H9 (cell line): ENCODE measurements around the gene PREX1. TPM values are rescaled to one million over a fixed set of nuclear protein-coding genes. Genes with fewer than 3 reads are reported as not detected.

Source experiments
- DNase-seq: peaks from one replicate; pipeline ENCODE4 v3.0.0-alpha.2; 2017
- H2AFZ ChIP-seq: one replicate; pipeline ENCODE4 v1.6.1; 2013; ENCODE audit warnings: mild to moderate bottlenecking, low read length, control low read depth, moderate library complexity
- H2AK5ac ChIP-seq: 2 replicates; pipeline ENCODE4 v1.6.1; 2013; ENCODE audit warnings: low read length, control low read depth, mixed read lengths; ENCODE audit not compliant: insufficient read length
- H2BK120ac ChIP-seq: one replicate; pipeline ENCODE4 v1.6.1; 2013; ENCODE audit warnings: low read depth, mild to moderate bottlenecking, low read length, control low read depth, inconsistent platforms; ENCODE audit not compliant: poor library complexity, severe bottlenecking
- H2BK12ac ChIP-seq: 2 replicates; pipeline ENCODE4 v1.6.1; 2013; ENCODE audit warnings: low read length, control low read depth, mixed read lengths, low read depth; ENCODE audit not compliant: insufficient read length
- H2BK15ac ChIP-seq: 2 replicates; pipeline ENCODE4 v1.6.1; 2013; ENCODE audit warnings: low read depth, low read length, control low read depth
- H2BK20ac ChIP-seq: one replicate; pipeline ENCODE4 v1.6.1; 2013; ENCODE audit warnings: low read depth, mild to moderate bottlenecking, low read length, control low read depth, inconsistent platforms; ENCODE audit not compliant: poor library complexity, severe bottlenecking
- H2BK5ac ChIP-seq: 2 replicates; pipeline ENCODE4 v1.6.1; 2013; ENCODE audit warnings: low read length, control low read depth, mixed read lengths; ENCODE audit not compliant: insufficient read length
- H3K14ac ChIP-seq: 2 replicates; pipeline ENCODE4 v1.6.1; 2013; ENCODE audit warnings: low read length, control low read depth; ENCODE audit not compliant: insufficient read depth
- H3K18ac ChIP-seq: 2 replicates; pipeline ENCODE4 v1.6.1; 2013; ENCODE audit warnings: low read depth, mild to moderate bottlenecking, mixed read lengths, low read length, control low read depth; ENCODE audit not compliant: insufficient read length
- H3K23ac ChIP-seq: 2 replicates; pipeline ENCODE4 v1.6.1; 2013; ENCODE audit warnings: low read length, control low read depth, mixed read lengths, low read depth; ENCODE audit not compliant: insufficient read length
- H3K23me2 ChIP-seq: 2 replicates; pipeline ENCODE4 v1.6.1; 2013; ENCODE audit warnings: low read depth, mild to moderate bottlenecking, mixed read lengths, low read length, control low read depth; ENCODE audit not compliant: insufficient read length, poor library complexity, severe bottlenecking
- H3K27ac ChIP-seq: 2 replicates; pipeline ENCODE4 v1.5.1; 2013; ENCODE audit warnings: low read length, control low read depth, mixed read lengths, low read depth; ENCODE audit not compliant: insufficient read length
- H3K27me3 ChIP-seq: 2 replicates; pipeline ENCODE4 v1.6.1; 2013; ENCODE audit warnings: low read length, control low read depth, inconsistent platforms; ENCODE audit not compliant: insufficient read depth
- H3K4ac ChIP-seq: 2 replicates; pipeline ENCODE4 v1.6.1; 2013; ENCODE audit warnings: low read depth, mild to moderate bottlenecking, control low read depth, inconsistent platforms, low read length, moderate library complexity
- H3K4me1 ChIP-seq: 2 replicates; pipeline ENCODE4 v1.6.1; 2013; ENCODE audit warnings: low read length, control low read depth, inconsistent platforms; ENCODE audit not compliant: insufficient read depth
- H3K4me2 ChIP-seq: 2 replicates; pipeline ENCODE4 v1.6.1; 2013; ENCODE audit warnings: low read length, control low read depth, mixed read lengths; ENCODE audit not compliant: insufficient read length, insufficient read depth
- H3K56ac ChIP-seq: 2 replicates; pipeline ENCODE4 v1.6.1; 2013; ENCODE audit warnings: low read depth, mild to moderate bottlenecking, mixed read lengths, low read length, control low read depth; ENCODE audit not compliant: insufficient read length
- H3K79me1 ChIP-seq: 2 replicates; pipeline ENCODE4 v1.6.1; 2013; ENCODE audit warnings: low read depth, mild to moderate bottlenecking, moderate library complexity, low read length, control low read depth, inconsistent platforms; ENCODE audit not compliant: insufficient read depth, poor library complexity, severe bottlenecking
- H3K79me2 ChIP-seq: 2 replicates; pipeline ENCODE4 v1.6.1; 2013; ENCODE audit warnings: low read length, control low read depth, inconsistent platforms; ENCODE audit not compliant: insufficient read depth
- H3K9ac ChIP-seq: 2 replicates; pipeline ENCODE4 v1.6.1; 2013; ENCODE audit warnings: low read length, control low read depth, mixed read lengths; ENCODE audit not compliant: insufficient read length; ENCODE audit errors: extremely low read depth
- H3K9me3 ChIP-seq: one replicate; pipeline ENCODE4 v1.6.1; 2013; ENCODE audit warnings: low read depth, low read length, inconsistent platforms; ENCODE audit not compliant: control insufficient read depth
- H3T11ph ChIP-seq: one replicate; pipeline ENCODE4 v1.6.1; 2013; ENCODE audit warnings: mild to moderate bottlenecking, low read length, control low read depth, inconsistent platforms
- H4K20me1 ChIP-seq: one replicate; pipeline ENCODE4 v1.6.1; 2013; ENCODE audit not compliant: control insufficient read depth, insufficient read length, insufficient read depth
- H4K5ac ChIP-seq: 2 replicates; pipeline ENCODE4 v1.6.1; 2013; ENCODE audit warnings: low read depth, mild to moderate bottlenecking, mixed read lengths, low read length, control low read depth; ENCODE audit not compliant: insufficient read length
- H4K8ac ChIP-seq: replicated peaks from 2 replicates; pipeline ENCODE4 v1.6.1; 2013; ENCODE audit warnings: low read length, control low read depth, mixed read lengths, low read depth; ENCODE audit not compliant: insufficient read length
- H4K91ac ChIP-seq: 2 replicates; pipeline ENCODE4 v1.6.1; 2013; ENCODE audit warnings: low read depth, mild to moderate bottlenecking, moderate library complexity, mixed read lengths, low read length, control low read depth; ENCODE audit not compliant: insufficient read length
- H3K27ac Mint-ChIP-seq, 3 experiments: 2 replicates in 2 of 3; 3 replicates in 1 of 3; pipeline ENCODE4 v1.8.0; 2020 to 2021; ENCODE audit warnings: mixed read lengths in 3 of 3, mild to moderate bottlenecking in 1 of 3, moderate library complexity in 1 of 3
- H3K27me3 Mint-ChIP-seq: 2 replicates; pipeline ENCODE4 v1.8.0; 2021; ENCODE audit warnings: low read depth, mild to moderate bottlenecking, moderate library complexity, mixed read lengths
- H3K36me3 Mint-ChIP-seq, 3 experiments: 2 replicates in 2 of 3; 3 replicates in 1 of 3; pipeline ENCODE4 v1.8.0; 2020 to 2021; ENCODE audit warnings: low read depth in 3 of 3, mixed read lengths in 3 of 3; ENCODE audit not compliant: insufficient read depth in 1 of 3
- H3K4me1 Mint-ChIP-seq, 2 experiments: 2 replicates each; pipeline ENCODE4 v1.8.0; 2020; ENCODE audit warnings: mixed read lengths in 2 of 2
- H3K4me3 Mint-ChIP-seq, 2 experiments: 2 replicates in 1 of 2; 3 replicates in 1 of 2; pipeline ENCODE4 v1.8.0; 2020 to 2021; ENCODE audit warnings: mild to moderate bottlenecking in 2 of 2, mixed read lengths in 2 of 2, moderate library complexity in 1 of 2
- H3K9me3 Mint-ChIP-seq, 2 experiments: 2 replicates in 1 of 2; 3 replicates in 1 of 2; pipeline ENCODE4 v1.8.0; 2020; ENCODE audit warnings: mild to moderate bottlenecking in 2 of 2, mixed read lengths in 2 of 2, moderate library complexity in 1 of 2
- CTCF ChIP-seq: fragments of 200-600 bp; sonication (generic); conservative IDR thresholded peaks from 3 replicates; pipeline ENCODE4 v1.8.0; 2021; ENCODE audit warnings: antibody characterized with exemption, mild to moderate bottlenecking
- WGBS: extraction: QIAGEN DNeasy Blood & Tissue Kit; methylation state at CpG from one replicate; pipeline ENCODE4 v1.1.7; 2013; ENCODE audit warnings: missing lambda C conversion rate, low lambda C conversion rate, mixed read lengths; ENCODE audit not compliant: insufficient read length; ENCODE audit errors: extremely low coverage; 5-methylcytosine and 5-hydroxymethylcytosine counted together
- total RNA-seq: library from RNA; stranded (reverse); gene quantifications from 2 replicates; pipeline ENCODE4 v1.2.1, GENCODE V29; 2021

PREX1 gene
- total RNA-seq, 1 experiment from 2014 or later: 6.6 TPM

DNA sequence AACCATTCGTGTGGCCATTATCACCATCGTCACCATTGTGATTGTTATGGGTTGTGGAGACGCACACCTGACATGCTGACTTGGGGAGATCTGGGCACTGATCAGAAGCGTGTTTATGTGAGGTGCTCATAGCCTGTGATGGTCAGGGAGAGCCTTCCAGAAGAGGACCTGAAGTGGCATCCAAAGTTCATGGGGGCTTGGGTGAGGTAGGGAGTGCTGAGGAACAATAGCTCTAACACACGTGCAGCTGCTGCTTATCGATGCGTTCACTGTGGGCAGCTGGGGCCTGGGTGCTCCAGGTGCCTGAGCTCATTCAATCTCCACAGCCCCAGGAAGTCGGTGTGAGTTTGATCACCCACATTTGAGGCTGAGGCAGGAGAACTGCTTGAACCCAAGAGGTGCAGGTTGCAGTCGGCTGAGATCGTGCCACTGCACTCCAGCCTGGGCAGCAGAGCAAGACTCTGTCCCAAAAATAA lies 227.3 kb downstream of the PREX1 start:
- no peak overlapping the region for H3T11ph ChIP-seq
- TF ChIP-seq CTCF: no peak
- no peaks in the 10 kb centered on the region for H3K23me2 ChIP-seq
- H3K23ac ChIP-seq: no peak overlapping the region
- Mint-ChIP-seq H3K4me3 (no peak overlapping the region), H3K27me3 (no peaks in the 10 kb centered on the region; the same call in 1 of the 2 replicates), H3K27ac (no peak overlapping the region; a peak in 1 of 7 replicates), H3K36me3 (no peaks in the 10 kb centered on the region; a peak in 1 of 7 replicates), H3K9me3 (peaks cover 0 to 2% of the 10 kb centered on the region in 2 experiments; a peak in 3 of 5 replicates), H3K4me1 (peaks cover 12 to 16% of the 10 kb centered on the region in 2 experiments)
- no peaks in the 10 kb centered on the region for H3K79me1 ChIP-seq
- no peak overlapping the region for H2BK20ac ChIP-seq
- no peaks in the 10 kb centered on the region for H3K27me3 ChIP-seq
- no peak overlapping the region for H2BK15ac ChIP-seq
- no peak overlapping the region for H3K27ac ChIP-seq
- no peak overlapping the region for H3K9ac ChIP-seq
- H3K4me1 ChIP-seq: no peaks in the 10 kb centered on the region; the same call in 1 of the 2 replicates
- no peaks in the 10 kb centered on the region for H3K9me3 ChIP-seq
- no peak overlapping the region for H2AFZ ChIP-seq
- DNase-seq: no peak
- H3K4ac ChIP-seq: no peak overlapping the region
- no peaks in the 10 kb centered on the region for H4K20me1 ChIP-seq
- H3K79me2 ChIP-seq: no peaks in the 10 kb centered on the region
- H2BK12ac ChIP-seq: no peak overlapping the region
- H3K18ac ChIP-seq: no peak overlapping the region
- H2BK120ac ChIP-seq: no peak overlapping the region
- no peak overlapping the region for H3K14ac ChIP-seq
- H4K5ac ChIP-seq: no peak overlapping the region
- no CpG with 5 or more reads among the region's 10 CpGs for WGBS
- H3K56ac ChIP-seq: no peak overlapping the region
- no peak overlapping the region for H4K91ac ChIP-seq
- H4K8ac ChIP-seq: no peak overlapping the region
- no peak overlapping the region for H2BK5ac ChIP-seq
- no peak overlapping the region for H2AK5ac ChIP-seq
- no peak overlapping the region for H3K4me2 ChIP-seq
